Activated CD8-positive, alpha-beta memory T cell treated with anti-CD3 and anti-CD28 coated beads, Interleukin-2, amount 50 U/mL, for 48 hours (primary cell): ENCODE results near the gene MVB12B.

Experiments used
- DNase-seq: peaks from one replicate; pipeline ENCODE4 v3.0.0-alpha.2; 2020

Gene MVB12B

GRCh38 chr9:126304207-126304970 is 22.2 kb upstream of the MVB12B start:
- DNase-seq = no peak

DNA sequence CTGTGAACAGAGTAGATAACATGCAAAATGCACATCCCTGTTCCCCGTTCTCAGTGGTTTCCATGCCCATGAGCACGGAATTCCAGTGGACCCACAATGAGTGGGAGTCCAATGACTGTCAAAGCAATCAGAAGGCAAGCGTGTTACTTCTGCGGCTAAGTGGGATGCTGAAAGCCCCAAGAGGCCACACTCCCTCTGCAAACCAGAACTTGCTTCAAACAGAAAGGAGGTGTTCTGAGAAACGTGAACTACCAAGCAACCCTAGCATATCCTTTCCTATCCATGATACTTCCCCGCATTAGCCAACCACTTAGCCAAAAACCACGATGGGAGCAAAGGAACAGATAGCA is 21.7 kb upstream of the MVB12B start:
- DNase-seq = no peak

- DNase-seq = no peak
Observed at GRCh38 chr9:126306071-126306647, 20.5 kb upstream of the MVB12B start.

DNA sequence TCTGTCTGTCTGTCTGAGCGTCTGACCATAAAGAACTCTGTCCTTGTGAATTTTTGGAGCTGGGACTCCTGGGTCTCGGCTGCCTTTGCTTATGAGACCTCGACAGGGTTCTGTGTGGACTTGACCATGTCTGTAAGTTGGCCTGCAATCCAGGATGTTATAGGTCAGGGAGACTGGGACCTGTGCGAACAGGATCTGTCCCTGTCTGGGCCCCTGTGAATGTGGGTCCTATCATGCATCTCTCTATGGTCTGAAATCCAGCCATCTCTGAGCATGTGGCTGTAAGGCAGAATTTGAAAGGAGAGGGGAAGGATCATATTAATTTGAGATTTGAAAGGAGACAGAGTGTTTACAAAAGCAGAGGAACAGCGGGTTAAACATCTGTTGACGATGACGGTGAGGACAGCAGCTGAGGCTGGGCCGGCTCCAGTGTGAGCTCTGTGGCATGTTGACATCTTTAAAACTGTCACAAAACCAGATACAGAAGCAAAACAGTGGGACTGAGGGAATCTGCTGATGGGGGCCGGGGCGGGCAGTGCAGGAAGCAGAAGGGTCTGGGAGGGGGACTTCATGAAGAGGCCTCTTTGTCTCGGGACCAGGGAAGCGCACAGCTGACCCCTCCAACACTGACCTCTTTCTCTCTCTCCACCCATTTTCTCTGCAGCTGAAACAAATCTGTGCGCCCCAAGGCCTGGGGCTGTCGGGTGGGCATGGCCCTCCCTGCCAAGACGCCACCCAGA is 19.1 kb upstream of the MVB12B start:
- no peak for DNase-seq

- DNase-seq = no peak
Observed at GRCh38 chr9:126309427-126310189, 17.0 kb upstream of the MVB12B start.

GRCh38 chr9:126312584-126313551 is 13.8 kb upstream of the MVB12B start:
- no peak for DNase-seq

DNA sequence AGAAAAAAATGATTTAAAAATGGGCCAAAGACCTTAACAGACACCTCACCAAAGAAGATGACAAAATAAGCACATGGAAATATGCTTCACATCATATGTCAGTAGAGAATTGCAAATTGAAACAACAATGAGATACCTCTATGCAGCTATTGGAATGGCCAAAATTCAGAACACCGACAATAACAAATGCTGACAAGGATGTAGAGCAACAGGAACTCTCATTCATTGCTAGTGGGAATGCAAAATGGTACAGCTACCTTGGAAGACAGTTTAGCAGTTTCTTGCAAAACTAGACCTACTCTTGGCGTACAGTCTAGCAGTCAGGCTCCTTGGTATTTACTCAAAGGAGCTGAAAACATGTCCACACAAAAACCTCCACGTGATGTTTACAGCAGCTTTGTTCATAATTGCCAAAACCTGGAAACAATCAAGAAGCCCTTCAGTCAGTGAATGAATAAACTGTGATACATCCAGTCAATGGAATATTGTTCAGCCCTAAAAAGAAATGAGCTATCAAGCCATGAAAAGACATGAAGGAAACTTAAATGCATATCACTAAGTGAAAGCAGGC is 10.5 kb upstream of the MVB12B start:
- no peak for DNase-seq

GRCh38 chr9:126317513-126317912 is 9.1 kb upstream of the MVB12B start:
- DNase-seq = no peak

DNA sequence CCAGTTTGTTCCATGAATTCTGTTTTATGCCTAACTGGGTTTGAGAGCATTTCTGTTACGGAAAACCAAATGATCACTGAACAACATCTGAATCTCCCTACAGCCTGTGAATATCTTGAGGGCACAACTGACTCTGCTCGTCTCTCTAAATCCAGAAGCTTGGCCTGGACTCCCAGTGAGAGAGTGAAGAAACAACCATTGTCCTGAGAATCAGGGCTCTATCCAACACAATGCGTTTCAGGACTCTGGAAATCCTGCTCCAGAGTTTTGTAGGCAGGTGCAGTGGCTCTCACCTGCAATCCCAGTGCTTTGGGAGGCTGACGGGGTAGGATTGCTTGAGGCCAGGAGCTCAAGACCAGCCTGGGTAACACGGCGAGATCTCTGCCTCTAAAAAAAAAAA is 7.8 kb upstream of the MVB12B start:
- no peak for DNase-seq

GRCh38 chr9:126319671-126320070 is 7.0 kb upstream of the MVB12B start:
- no peak for DNase-seq

DNA sequence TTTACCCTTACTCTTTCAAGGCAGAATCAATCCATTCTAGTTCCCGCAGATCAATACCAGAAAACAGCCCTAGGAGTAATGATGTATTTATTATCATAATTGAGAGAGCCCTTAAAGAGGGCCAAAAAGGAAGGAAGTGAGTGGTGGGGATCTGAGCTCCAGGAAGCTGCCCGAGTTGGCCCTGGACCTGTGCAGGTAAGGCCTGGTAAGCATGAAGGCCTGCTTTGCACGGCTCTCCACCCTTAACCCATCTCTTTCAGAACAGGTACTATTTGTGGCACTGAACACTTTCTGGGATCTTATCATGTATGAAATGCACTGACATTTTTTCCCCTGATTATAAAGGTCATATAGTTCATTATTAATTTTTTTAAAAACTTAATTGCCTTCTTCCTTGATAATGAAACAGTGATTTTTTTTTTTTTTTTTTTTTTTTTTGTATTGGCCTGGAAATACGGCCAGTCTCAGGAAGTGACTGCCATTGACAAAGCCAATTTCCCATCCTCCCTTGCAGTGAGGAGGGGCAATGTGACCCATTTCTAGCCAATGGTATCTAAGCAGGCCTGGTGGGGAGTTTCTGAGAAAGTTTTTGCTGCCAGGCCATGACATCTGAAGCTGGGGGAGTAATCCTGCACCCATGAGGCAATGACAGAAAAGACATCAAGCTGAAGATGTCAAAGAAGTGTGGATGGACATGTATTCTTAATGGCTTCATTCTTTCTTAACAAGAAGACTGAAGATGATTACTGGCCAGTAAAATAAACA is 6.3 kb upstream of the MVB12B start:
- DNase-seq = no peak

DNA sequence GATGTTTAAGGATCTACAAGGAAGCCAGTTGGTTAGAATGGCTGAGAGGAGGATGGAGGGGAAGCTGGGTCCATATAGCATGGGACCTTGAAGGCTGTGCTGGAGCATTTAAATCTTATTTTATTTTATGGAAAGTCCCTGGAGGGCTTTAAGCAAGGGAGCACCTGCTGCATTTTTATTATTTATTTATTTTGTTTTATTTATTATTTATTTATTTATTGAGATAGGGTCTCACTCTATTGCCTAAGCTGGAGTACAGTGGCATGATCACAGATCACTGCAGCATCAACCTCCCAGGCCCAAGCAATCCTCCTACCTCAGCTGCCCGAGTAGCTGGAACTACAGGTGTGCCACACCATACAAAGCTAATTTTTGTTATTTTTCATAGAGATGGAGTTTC is 4.9 kb upstream of the MVB12B start:
- no peak for DNase-seq

DNA sequence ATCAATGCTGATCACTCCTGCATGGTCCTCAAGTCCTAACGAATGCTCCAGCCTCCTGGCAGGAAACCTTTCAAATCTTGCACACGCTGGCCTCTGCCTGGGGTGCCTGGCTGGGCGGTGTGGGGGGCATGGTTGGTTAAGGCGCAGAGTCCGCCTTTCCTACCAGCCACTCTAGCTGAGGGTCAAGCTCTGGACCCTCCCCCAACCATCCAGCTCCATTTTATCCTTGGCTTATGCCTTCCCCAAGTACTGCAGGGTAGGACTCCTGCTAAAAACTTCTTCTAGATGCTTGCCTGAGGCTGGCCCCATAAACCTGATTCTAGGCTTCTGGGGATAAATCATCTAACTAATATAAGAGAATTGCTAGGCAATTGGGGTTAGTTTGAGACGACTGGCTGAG is 808 bp upstream of the MVB12B start:
- no peak for DNase-seq

- DNase-seq = peak; percentile 66
Observed at GRCh38 chr9:126327006-126327713, 531 bp downstream of the MVB12B start.

DNA sequence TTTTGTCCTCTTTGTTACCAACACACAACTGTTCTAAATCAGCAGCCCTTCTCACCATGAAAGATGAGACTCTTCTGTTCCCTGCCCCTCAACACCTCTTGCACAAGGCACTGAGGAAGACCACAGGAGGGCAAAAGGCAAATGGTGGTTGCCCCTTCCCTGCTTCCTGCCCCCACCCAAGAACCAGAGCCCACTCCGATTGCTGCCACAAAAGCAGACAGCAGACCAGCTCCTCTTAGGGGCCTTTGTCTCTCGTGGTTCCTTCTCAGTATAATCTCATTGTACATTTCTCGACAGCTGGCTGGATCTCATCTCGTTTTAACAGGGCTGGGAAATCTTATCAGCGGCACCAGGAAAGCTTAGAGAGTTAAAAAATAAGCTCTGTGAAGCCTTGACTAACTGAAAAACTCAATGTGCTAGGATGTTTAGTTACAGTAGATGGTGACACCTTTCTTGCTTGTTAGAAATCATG is 1.1 kb downstream of the MVB12B start:
- no peak for DNase-seq

DNA sequence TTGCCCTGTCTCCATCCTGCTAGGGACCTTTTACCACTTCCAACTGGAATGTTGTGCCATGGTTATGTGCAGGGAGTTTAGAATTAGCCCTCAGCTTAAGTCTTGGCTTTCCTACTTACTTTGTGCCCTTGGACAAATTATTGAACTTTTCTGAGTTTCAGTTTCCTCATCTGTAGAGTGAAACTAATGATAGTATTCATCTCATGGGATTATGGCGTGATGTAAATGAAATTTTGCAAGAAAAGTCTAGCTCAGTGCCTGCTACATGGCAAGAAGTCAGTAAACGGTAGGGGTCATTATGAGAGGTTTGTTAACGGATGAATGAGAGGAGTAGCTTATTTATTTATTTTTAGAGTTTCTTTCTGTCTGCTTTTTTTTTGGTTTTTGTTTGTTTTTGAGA is 1.8 kb downstream of the MVB12B start:
- no peak for DNase-seq

GRCh38 chr9:126329476-126330275 is 3.0 kb downstream of the MVB12B start:
- no peak for DNase-seq

DNA sequence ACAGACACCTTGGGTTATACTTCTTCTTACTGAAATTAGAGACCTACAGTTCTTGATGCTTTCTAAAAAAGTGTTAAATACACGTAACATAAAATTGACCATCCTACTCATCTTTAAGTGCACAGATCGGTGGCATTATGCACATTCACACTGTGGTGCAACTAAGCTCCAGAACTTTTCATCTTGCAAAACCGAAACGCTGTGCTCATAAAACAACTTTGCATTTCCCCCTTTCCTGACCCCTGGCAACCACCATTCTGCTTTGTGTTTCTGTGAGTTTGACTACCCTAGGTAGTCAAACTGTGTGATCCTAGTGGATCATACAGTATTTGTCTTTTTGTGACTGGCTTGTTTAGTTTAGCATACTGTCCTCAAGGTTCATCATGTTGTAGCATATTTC is 3.9 kb downstream of the MVB12B start:
- no peak for DNase-seq

- DNase-seq = no peak
Observed at GRCh38 chr9:126331964-126332748, 5.5 kb downstream of the MVB12B start.
